HTERT RPE-1 (cell line): ENCODE data around the gene FGD1.

Experiments
- in situ Hi-C: fragments of 300-500 bp; cut with MboI; formaldehyde crosslinking; loops from 4 replicates; pipeline ENCODE4 v1.14.3; 2020; ENCODE audit warnings: low sequenced_read_pairs

FGD1 gene

GRCh38 chrX:54411732-54412131, 84.3 kb downstream of the FGD1 start:
- in situ Hi-C loops, result no loop called here

GRCh38 chrX:54407266-54407665, 88.8 kb downstream of the FGD1 start:
- in situ Hi-C loops, result no loop called here

- in situ Hi-C loops, result no loop called here
Observed at GRCh38 chrX:54397113-54397512, 98.9 kb downstream of the FGD1 start.
